H9 (cell line): ENCODE data around the gene INO80. TPM values are rescaled to one million over a fixed set of nuclear protein-coding genes. Genes with fewer than 3 reads are reported as not detected.

ENCODE experiments used
- DNase-seq: peaks from one replicate; pipeline ENCODE4 v3.0.0-alpha.2; 2017
- H2AFZ ChIP-seq: one replicate; pipeline ENCODE4 v1.6.1; 2013; ENCODE audit warnings: mild to moderate bottlenecking, low read length, control low read depth, moderate library complexity
- H2AK5ac ChIP-seq: 2 replicates; pipeline ENCODE4 v1.6.1; 2013; ENCODE audit warnings: low read length, control low read depth, mixed read lengths; ENCODE audit not compliant: insufficient read length
- H2BK120ac ChIP-seq: one replicate; pipeline ENCODE4 v1.6.1; 2013; ENCODE audit warnings: low read depth, mild to moderate bottlenecking, low read length, control low read depth, inconsistent platforms; ENCODE audit not compliant: poor library complexity, severe bottlenecking
- H2BK12ac ChIP-seq: 2 replicates; pipeline ENCODE4 v1.6.1; 2013; ENCODE audit warnings: low read length, control low read depth, mixed read lengths, low read depth; ENCODE audit not compliant: insufficient read length
- H2BK15ac ChIP-seq: 2 replicates; pipeline ENCODE4 v1.6.1; 2013; ENCODE audit warnings: low read depth, low read length, control low read depth
- H2BK20ac ChIP-seq: one replicate; pipeline ENCODE4 v1.6.1; 2013; ENCODE audit warnings: low read depth, mild to moderate bottlenecking, low read length, control low read depth, inconsistent platforms; ENCODE audit not compliant: poor library complexity, severe bottlenecking
- H2BK5ac ChIP-seq: 2 replicates; pipeline ENCODE4 v1.6.1; 2013; ENCODE audit warnings: low read length, control low read depth, mixed read lengths; ENCODE audit not compliant: insufficient read length
- H3K14ac ChIP-seq: 2 replicates; pipeline ENCODE4 v1.6.1; 2013; ENCODE audit warnings: low read length, control low read depth; ENCODE audit not compliant: insufficient read depth
- H3K18ac ChIP-seq: 2 replicates; pipeline ENCODE4 v1.6.1; 2013; ENCODE audit warnings: low read depth, mild to moderate bottlenecking, mixed read lengths, low read length, control low read depth; ENCODE audit not compliant: insufficient read length
- H3K23ac ChIP-seq: 2 replicates; pipeline ENCODE4 v1.6.1; 2013; ENCODE audit warnings: low read length, control low read depth, mixed read lengths, low read depth; ENCODE audit not compliant: insufficient read length
- H3K23me2 ChIP-seq: 2 replicates; pipeline ENCODE4 v1.6.1; 2013; ENCODE audit warnings: low read depth, mild to moderate bottlenecking, mixed read lengths, low read length, control low read depth; ENCODE audit not compliant: insufficient read length, poor library complexity, severe bottlenecking
- H3K27ac ChIP-seq: 2 replicates; pipeline ENCODE4 v1.5.1; 2013; ENCODE audit warnings: low read length, control low read depth, mixed read lengths, low read depth; ENCODE audit not compliant: insufficient read length
- H3K27me3 ChIP-seq: 2 replicates; pipeline ENCODE4 v1.6.1; 2013; ENCODE audit warnings: low read length, control low read depth, inconsistent platforms; ENCODE audit not compliant: insufficient read depth
- H3K4ac ChIP-seq: 2 replicates; pipeline ENCODE4 v1.6.1; 2013; ENCODE audit warnings: low read depth, mild to moderate bottlenecking, control low read depth, inconsistent platforms, low read length, moderate library complexity
- H3K4me1 ChIP-seq: 2 replicates; pipeline ENCODE4 v1.6.1; 2013; ENCODE audit warnings: low read length, control low read depth, inconsistent platforms; ENCODE audit not compliant: insufficient read depth
- H3K4me2 ChIP-seq: 2 replicates; pipeline ENCODE4 v1.6.1; 2013; ENCODE audit warnings: low read length, control low read depth, mixed read lengths; ENCODE audit not compliant: insufficient read length, insufficient read depth
- H3K56ac ChIP-seq: 2 replicates; pipeline ENCODE4 v1.6.1; 2013; ENCODE audit warnings: low read depth, mild to moderate bottlenecking, mixed read lengths, low read length, control low read depth; ENCODE audit not compliant: insufficient read length
- H3K79me1 ChIP-seq: 2 replicates; pipeline ENCODE4 v1.6.1; 2013; ENCODE audit warnings: low read depth, mild to moderate bottlenecking, moderate library complexity, low read length, control low read depth, inconsistent platforms; ENCODE audit not compliant: insufficient read depth, poor library complexity, severe bottlenecking
- H3K79me2 ChIP-seq: 2 replicates; pipeline ENCODE4 v1.6.1; 2013; ENCODE audit warnings: low read length, control low read depth, inconsistent platforms; ENCODE audit not compliant: insufficient read depth
- H3K9ac ChIP-seq: 2 replicates; pipeline ENCODE4 v1.6.1; 2013; ENCODE audit warnings: low read length, control low read depth, mixed read lengths; ENCODE audit not compliant: insufficient read length; ENCODE audit errors: extremely low read depth
- H3K9me3 ChIP-seq: one replicate; pipeline ENCODE4 v1.6.1; 2013; ENCODE audit warnings: low read depth, low read length, inconsistent platforms; ENCODE audit not compliant: control insufficient read depth
- H3T11ph ChIP-seq: one replicate; pipeline ENCODE4 v1.6.1; 2013; ENCODE audit warnings: mild to moderate bottlenecking, low read length, control low read depth, inconsistent platforms
- H4K20me1 ChIP-seq: one replicate; pipeline ENCODE4 v1.6.1; 2013; ENCODE audit not compliant: control insufficient read depth, insufficient read length, insufficient read depth
- H4K5ac ChIP-seq: 2 replicates; pipeline ENCODE4 v1.6.1; 2013; ENCODE audit warnings: low read depth, mild to moderate bottlenecking, mixed read lengths, low read length, control low read depth; ENCODE audit not compliant: insufficient read length
- H4K8ac ChIP-seq: replicated peaks from 2 replicates; pipeline ENCODE4 v1.6.1; 2013; ENCODE audit warnings: low read length, control low read depth, mixed read lengths, low read depth; ENCODE audit not compliant: insufficient read length
- H4K91ac ChIP-seq: 2 replicates; pipeline ENCODE4 v1.6.1; 2013; ENCODE audit warnings: low read depth, mild to moderate bottlenecking, moderate library complexity, mixed read lengths, low read length, control low read depth; ENCODE audit not compliant: insufficient read length
- H3K27ac Mint-ChIP-seq, 3 experiments: 2 replicates in 2 of 3; 3 replicates in 1 of 3; pipeline ENCODE4 v1.8.0; 2020 to 2021; ENCODE audit warnings: mixed read lengths in 3 of 3, mild to moderate bottlenecking in 1 of 3, moderate library complexity in 1 of 3
- H3K27me3 Mint-ChIP-seq: 2 replicates; pipeline ENCODE4 v1.8.0; 2021; ENCODE audit warnings: low read depth, mild to moderate bottlenecking, moderate library complexity, mixed read lengths
- H3K36me3 Mint-ChIP-seq, 3 experiments: 2 replicates in 2 of 3; 3 replicates in 1 of 3; pipeline ENCODE4 v1.8.0; 2020 to 2021; ENCODE audit warnings: low read depth in 3 of 3, mixed read lengths in 3 of 3; ENCODE audit not compliant: insufficient read depth in 1 of 3
- H3K4me1 Mint-ChIP-seq, 2 experiments: 2 replicates each; pipeline ENCODE4 v1.8.0; 2020; ENCODE audit warnings: mixed read lengths in 2 of 2
- H3K4me3 Mint-ChIP-seq, 2 experiments: 2 replicates in 1 of 2; 3 replicates in 1 of 2; pipeline ENCODE4 v1.8.0; 2020 to 2021; ENCODE audit warnings: mild to moderate bottlenecking in 2 of 2, mixed read lengths in 2 of 2, moderate library complexity in 1 of 2
- H3K9me3 Mint-ChIP-seq, 2 experiments: 2 replicates in 1 of 2; 3 replicates in 1 of 2; pipeline ENCODE4 v1.8.0; 2020; ENCODE audit warnings: mild to moderate bottlenecking in 2 of 2, mixed read lengths in 2 of 2, moderate library complexity in 1 of 2
- WGBS: extraction: QIAGEN DNeasy Blood & Tissue Kit; methylation state at CpG from one replicate; pipeline ENCODE4 v1.1.7; 2013; ENCODE audit warnings: missing lambda C conversion rate, low lambda C conversion rate, mixed read lengths; ENCODE audit not compliant: insufficient read length; ENCODE audit errors: extremely low coverage; 5-methylcytosine and 5-hydroxymethylcytosine counted together
- total RNA-seq: library from RNA; stranded (reverse); gene quantifications from 2 replicates; pipeline ENCODE4 v1.2.1, GENCODE V29; 2021
- TF ChIP-seq, protein P1 (sequence below): fragments of 200-600 bp; sonication (generic); conservative IDR thresholded peaks from 3 replicates; pipeline ENCODE4 v1.8.0; 2021; ENCODE audit warnings: antibody characterized with exemption, mild to moderate bottlenecking

INO80 gene
- total RNA-seq, 1 experiment from 2014 or later: 29.2 TPM

- H3K23ac ChIP-seq: no peak overlapping the region
- H2BK20ac ChIP-seq: no peak overlapping the region
- TF ChIP-seq, protein P1, sequence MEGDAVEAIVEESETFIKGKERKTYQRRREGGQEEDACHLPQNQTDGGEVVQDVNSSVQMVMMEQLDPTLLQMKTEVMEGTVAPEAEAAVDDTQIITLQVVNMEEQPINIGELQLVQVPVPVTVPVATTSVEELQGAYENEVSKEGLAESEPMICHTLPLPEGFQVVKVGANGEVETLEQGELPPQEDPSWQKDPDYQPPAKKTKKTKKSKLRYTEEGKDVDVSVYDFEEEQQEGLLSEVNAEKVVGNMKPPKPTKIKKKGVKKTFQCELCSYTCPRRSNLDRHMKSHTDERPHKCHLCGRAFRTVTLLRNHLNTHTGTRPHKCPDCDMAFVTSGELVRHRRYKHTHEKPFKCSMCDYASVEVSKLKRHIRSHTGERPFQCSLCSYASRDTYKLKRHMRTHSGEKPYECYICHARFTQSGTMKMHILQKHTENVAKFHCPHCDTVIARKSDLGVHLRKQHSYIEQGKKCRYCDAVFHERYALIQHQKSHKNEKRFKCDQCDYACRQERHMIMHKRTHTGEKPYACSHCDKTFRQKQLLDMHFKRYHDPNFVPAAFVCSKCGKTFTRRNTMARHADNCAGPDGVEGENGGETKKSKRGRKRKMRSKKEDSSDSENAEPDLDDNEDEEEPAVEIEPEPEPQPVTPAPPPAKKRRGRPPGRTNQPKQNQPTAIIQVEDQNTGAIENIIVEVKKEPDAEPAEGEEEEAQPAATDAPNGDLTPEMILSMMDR: no peak
- H3K56ac ChIP-seq: no peak overlapping the region
- no peak overlapping the region for H4K8ac ChIP-seq
- H2BK12ac ChIP-seq: no peak overlapping the region
- H3K4me2 ChIP-seq: no peak overlapping the region
- no peak for DNase-seq
- H3T11ph ChIP-seq: no peak overlapping the region
- H3K27me3 Mint-ChIP-seq: peaks cover 6% of the 10 kb centered on the region
- no peaks in the 10 kb centered on the region; the same call in 1 of the 2 replicates for H3K79me2 ChIP-seq
- H4K5ac ChIP-seq: no peak overlapping the region
- peak overlapping the region; percentile 87 to 96 for H3K4me3 Mint-ChIP-seq
- no peak overlapping the region for H3K27ac ChIP-seq
- no peak overlapping the region for H2AK5ac ChIP-seq
- H3K4me1 Mint-ChIP-seq: peaks cover 40 to 58% of the 10 kb centered on the region in 2 experiments
- H2BK15ac ChIP-seq: no peak overlapping the region
- H4K91ac ChIP-seq: no peak overlapping the region
- H3K4ac ChIP-seq: no peak overlapping the region
- no CpG with 5 or more reads among the region's 4 CpGs for WGBS
- H2BK5ac ChIP-seq: no peak overlapping the region
- H3K9ac ChIP-seq: no peak overlapping the region
- no peaks in the 10 kb centered on the region for H3K79me1 ChIP-seq
- no peaks in the 10 kb centered on the region; a peak in 1 of 5 replicates for H3K9me3 Mint-ChIP-seq
- H4K20me1 ChIP-seq: no peaks in the 10 kb centered on the region
- H3K27ac Mint-ChIP-seq: peak overlapping the region; percentile 86 to 99 (median 98); a peak in 4 of 7 replicates
- no peak overlapping the region for H2BK120ac ChIP-seq
- no peak overlapping the region for H3K14ac ChIP-seq
- peaks cover 18% of the 10 kb centered on the region for H3K23me2 ChIP-seq
- peaks cover 5% of the 10 kb centered on the region; the same call in 1 of the 2 replicates for H3K4me1 ChIP-seq
- peaks cover 18 to 29% (median 28%) of the 10 kb centered on the region in 3 experiments for H3K36me3 Mint-ChIP-seq
- H3K27me3 ChIP-seq: no peaks in the 10 kb centered on the region
- no peak overlapping the region for H2AFZ ChIP-seq
- H3K18ac ChIP-seq: no peak overlapping the region
- no peaks in the 10 kb centered on the region for H3K9me3 ChIP-seq
Observed at GRCh38 chr15:40951764-40952163, 164.3 kb downstream of the INO80 start.
